HUES64 (cell line): ENCODE measurements around the gene OOSP1.

Source experiments
- H3K27ac ChIP-seq: 2 replicates; pipeline ENCODE4 v1.7.0; 2013; ENCODE audit warnings: low read depth, low read length, inconsistent platforms
- H3K27me3 ChIP-seq: 2 replicates; pipeline ENCODE4 v1.6.1; 2013; ENCODE audit warnings: mild to moderate bottlenecking, low read length; ENCODE audit not compliant: insufficient read depth
- H3K36me3 ChIP-seq: 2 replicates; pipeline ENCODE4 v1.6.1; 2013; ENCODE audit warnings: mild to moderate bottlenecking, low read length; ENCODE audit not compliant: insufficient read depth
- H3K4me1 ChIP-seq: 2 replicates; pipeline ENCODE4 v1.6.1; 2013; ENCODE audit warnings: mild to moderate bottlenecking, low read length, moderate library complexity; ENCODE audit not compliant: insufficient read depth
- H3K4me3 ChIP-seq: 2 replicates; pipeline ENCODE4 v1.5.1; 2013; ENCODE audit warnings: mild to moderate bottlenecking, low read length, moderate library complexity
- H3K9ac ChIP-seq: 2 replicates; pipeline ENCODE4 v1.6.1; 2013; ENCODE audit warnings: mild to moderate bottlenecking, low read depth, low read length
- H3K9me3 ChIP-seq: 2 replicates; pipeline ENCODE4 v1.6.1; 2013; ENCODE audit warnings: low read depth, low read length; ENCODE audit not compliant: insufficient read depth
- WGBS: fragments of 150-250, 120-280 bp; methylation state at CpG from one replicate; pipeline ENCODE4 v1.1.7; 2013; ENCODE audit warnings: missing lambda C conversion rate; 5-methylcytosine and 5-hydroxymethylcytosine counted together

The OOSP1 gene

DNA sequence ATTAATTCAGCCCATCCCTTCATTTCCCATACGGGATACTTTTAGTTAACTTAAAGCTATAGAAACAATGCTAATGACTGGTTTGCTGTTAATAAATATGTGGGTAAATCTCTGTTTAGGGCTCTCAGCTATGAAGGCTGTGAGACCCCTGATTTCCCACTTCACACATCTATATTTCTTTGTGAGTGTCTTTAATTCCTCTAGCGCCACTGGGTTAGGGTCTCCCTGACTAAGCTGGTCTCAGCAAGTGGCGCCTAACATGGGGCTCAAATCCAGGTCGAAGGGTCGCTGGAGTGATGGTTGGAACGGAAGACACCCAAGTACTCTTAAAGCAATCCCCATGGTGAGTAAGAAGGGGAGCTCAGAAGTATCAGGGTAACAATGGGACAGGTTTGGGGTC lies 14.4 kb upstream of the OOSP1 start:
- no peak overlapping the region for H3K27ac ChIP-seq
- H3K36me3 ChIP-seq, result no peaks in the 10 kb centered on the region
- no peak overlapping the region for H3K9ac ChIP-seq
- 89% methylated on average over 5 of the region's 6 CpGs for WGBS
- peaks cover 41% of the 10 kb centered on the region for H3K9me3 ChIP-seq
- no peaks in the 10 kb centered on the region for H3K4me1 ChIP-seq
- no peaks in the 10 kb centered on the region for H3K27me3 ChIP-seq
- no peak overlapping the region for H3K4me3 ChIP-seq

- no peak overlapping the region for H3K4me3 ChIP-seq
- no peaks in the 10 kb centered on the region for H3K27me3 ChIP-seq
- H3K9ac ChIP-seq, result no peak overlapping the region
- H3K9me3 ChIP-seq, result peaks cover 32% of the 10 kb centered on the region
- no peaks in the 10 kb centered on the region for H3K4me1 ChIP-seq
- no peaks in the 10 kb centered on the region for H3K36me3 ChIP-seq
- WGBS, result 91% methylated on average over 1 of the region's 1 CpG
- H3K27ac ChIP-seq, result no peak overlapping the region
These were observed 6.5 kb upstream of the OOSP1 start for GRCh38 chr11:59931688-59932087.

DNA sequence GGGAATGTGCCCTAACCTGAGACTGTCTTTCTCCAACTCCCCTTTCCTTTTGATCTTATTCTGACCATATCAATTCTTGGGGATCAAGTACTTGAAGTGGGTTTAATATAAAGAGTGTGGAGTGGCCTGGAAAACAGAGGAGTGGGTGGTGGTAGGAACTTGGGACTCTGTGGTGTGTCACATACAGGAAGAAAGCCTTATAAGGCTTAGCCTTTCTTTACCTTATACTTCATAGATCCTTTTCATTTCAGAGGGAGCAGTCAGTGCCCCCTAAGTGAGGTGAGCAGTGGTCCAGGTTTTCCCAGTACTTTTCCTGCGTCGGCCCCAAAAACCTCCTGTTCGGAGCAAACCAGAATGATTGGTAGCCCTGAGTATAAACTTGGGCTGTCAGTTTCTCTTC lies 486 bp downstream of the OOSP1 start:
- H3K27me3 ChIP-seq, result no peaks in the 10 kb centered on the region
- H3K9me3 ChIP-seq, result no peaks in the 10 kb centered on the region
- WGBS, result 94% methylated on average over 3 of the region's 3 CpGs
- no peaks in the 10 kb centered on the region for H3K36me3 ChIP-seq
- H3K27ac ChIP-seq, result no peak overlapping the region
- H3K4me1 ChIP-seq, result no peaks in the 10 kb centered on the region
- H3K4me3 ChIP-seq, result no peak overlapping the region
- no peak overlapping the region for H3K9ac ChIP-seq

- WGBS, result 95% methylated on average over 2 of the region's 2 CpGs
- Histone ChIP-seq H3K4me1 (no peaks in the 10 kb centered on the region; the same call in 1 of the 2 replicates), H3K9ac (no peak overlapping the region), H3K27ac (no peak overlapping the region), H3K36me3 (no peaks in the 10 kb centered on the region), H3K4me3 (no peak overlapping the region), H3K27me3 (no peaks in the 10 kb centered on the region), H3K9me3 (no peaks in the 10 kb centered on the region)
These were observed 1.2 kb downstream of the OOSP1 start for GRCh38 chr11:59939482-59939881.

DNA sequence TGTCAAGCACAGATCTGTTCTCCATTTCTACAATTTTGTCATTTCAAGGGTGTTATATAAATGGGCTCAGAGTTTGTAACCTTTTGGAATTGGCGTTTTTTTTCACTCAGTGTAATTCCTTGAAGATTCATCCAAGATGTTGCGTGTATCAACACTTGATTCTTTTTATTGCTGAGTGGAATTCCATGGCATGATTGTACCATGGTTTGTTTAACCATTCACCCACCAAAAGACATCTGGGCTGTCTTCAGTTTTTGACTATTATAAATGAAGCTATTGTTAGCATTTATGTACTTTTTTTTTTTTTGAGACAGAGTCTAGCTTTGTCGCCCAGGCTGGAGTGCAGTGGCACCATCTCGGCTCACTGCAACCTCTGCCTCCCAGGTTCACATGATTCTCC lies 2.9 kb downstream of the OOSP1 start:
- Histone ChIP-seq H3K27ac (no peak overlapping the region), H3K4me1 (no peaks in the 10 kb centered on the region; the same call in 1 of the 2 replicates), H3K4me3 (no peak overlapping the region), H3K27me3 (no peaks in the 10 kb centered on the region), H3K36me3 (no peaks in the 10 kb centered on the region), H3K9ac (no peak overlapping the region), H3K9me3 (no peaks in the 10 kb centered on the region)
- WGBS, result 97% methylated on average over 4 of the region's 4 CpGs

- H3K4me1 ChIP-seq, result no peaks in the 10 kb centered on the region; the same call in 1 of the 2 replicates
- H3K4me3 ChIP-seq, result no peak overlapping the region
- no peaks in the 10 kb centered on the region for H3K36me3 ChIP-seq
- no peak overlapping the region for H3K9ac ChIP-seq
- H3K9me3 ChIP-seq, result no peaks in the 10 kb centered on the region
- no peak overlapping the region for H3K27ac ChIP-seq
- H3K27me3 ChIP-seq, result no peaks in the 10 kb centered on the region
- WGBS, result 96% methylated on average over 1 of the region's 3 CpGs
These were observed 5.9 kb downstream of the OOSP1 start for GRCh38 chr11:59943997-59944714.

- no peak overlapping the region for H3K27ac ChIP-seq
- H3K9me3 ChIP-seq, result no peaks in the 10 kb centered on the region
- H3K4me3 ChIP-seq, result no peak overlapping the region
- no peaks in the 10 kb centered on the region; the same call in 1 of the 2 replicates for H3K4me1 ChIP-seq
- 93% methylated on average over 2 of the region's 2 CpGs for WGBS
- H3K9ac ChIP-seq, result no peak overlapping the region
- no peaks in the 10 kb centered on the region for H3K27me3 ChIP-seq
- H3K36me3 ChIP-seq, result no peaks in the 10 kb centered on the region
These were observed 6.5 kb downstream of the OOSP1 start for GRCh38 chr11:59944720-59945119.

- Histone ChIP-seq H3K27ac (no peak overlapping the region), H3K9me3 (no peaks in the 10 kb centered on the region), H3K36me3 (no peaks in the 10 kb centered on the region), H3K4me1 (no peaks in the 10 kb centered on the region), H3K9ac (no peak overlapping the region), H3K27me3 (no peaks in the 10 kb centered on the region), H3K4me3 (no peak overlapping the region)
- 92% methylated on average over 2 of the region's 4 CpGs for WGBS
These were observed 15.4 kb downstream of the OOSP1 start for GRCh38 chr11:59953463-59954218.

GRCh38 chr11:59954219-59954847 lies 16.1 kb downstream of the OOSP1 start:
- Histone ChIP-seq H3K9ac (no peak overlapping the region), H3K9me3 (no peaks in the 10 kb centered on the region), H3K27me3 (no peaks in the 10 kb centered on the region), H3K4me1 (no peaks in the 10 kb centered on the region), H3K36me3 (no peaks in the 10 kb centered on the region), H3K27ac (no peak overlapping the region), H3K4me3 (no peak overlapping the region)
- 100% methylated on average over 1 of the region's 3 CpGs for WGBS

DNA sequence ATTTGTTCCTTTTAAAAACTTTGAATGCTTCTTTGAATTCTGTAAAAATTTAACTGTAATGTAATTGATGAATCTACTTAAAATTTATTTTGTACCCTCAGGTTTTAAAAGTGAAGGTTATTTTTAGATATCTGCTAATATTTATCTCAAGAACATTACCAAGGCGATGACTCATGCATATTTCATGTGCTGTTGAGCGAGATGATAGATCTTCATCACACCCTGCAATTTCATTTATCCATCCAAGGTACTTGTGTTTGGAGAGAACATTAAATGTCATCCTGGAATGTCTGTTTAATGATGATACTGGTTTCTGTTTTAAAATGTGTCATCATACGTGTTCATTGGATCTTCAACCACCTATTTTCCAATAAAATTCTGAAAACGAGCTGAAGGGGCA lies 18.9 kb downstream of the OOSP1 start:
- H3K36me3 ChIP-seq, result no peaks in the 10 kb centered on the region
- no peak overlapping the region for H3K4me3 ChIP-seq
- H3K27me3 ChIP-seq, result no peaks in the 10 kb centered on the region
- no peaks in the 10 kb centered on the region for H3K9me3 ChIP-seq
- WGBS, result 94% methylated on average over 4 of the region's 4 CpGs
- H3K27ac ChIP-seq, result no peak overlapping the region
- H3K9ac ChIP-seq, result no peak overlapping the region
- no peaks in the 10 kb centered on the region for H3K4me1 ChIP-seq
